ENCODE data around the gene PPM1H. TPM values are rescaled to one million over a fixed set of nuclear protein-coding genes. Genes with fewer than 3 reads are reported as not detected.

The PPM1H gene
- total and polyA plus RNA-seq, 2 of the 8 experiments (the other 6 are each of a cell fraction or from before 2014, with no cell fraction given) = 16.4 to 36.1 TPM

GRCh38 chr12:62629413-62629812 lies 305.5 kb downstream of the PPM1H start:
- Histone ChIP-seq H3K23me2 (ENCODE audit: low read depth, low read length) (peaks cover 7% of the 10 kb centered on the region; the same call in 1 of the 2 replicates), H3K36me3 (ENCODE audit: control insufficient read depth in 2 of 4, insufficient read depth in 4 of 4, low read length in 3 of 4) (no peaks in the 10 kb centered on the region), H3K18ac (ENCODE audit: extremely low read depth, low read length) (no peak overlapping the region), H4K91ac (replicated peaks; ENCODE audit: insufficient read length, low read length) (no peak overlapping the region), H2BK5ac (ENCODE audit: low read depth, low read length) (no peak overlapping the region; the same call in 1 of the 2 replicates), H2AFZ (ENCODE audit: low read length) (no peak overlapping the region), H3K23ac (ENCODE audit: insufficient read length) (no peak overlapping the region), H4K20me1 (replicated peaks in 1 of 2; ENCODE audit: control insufficient read depth in 1 of 2, insufficient read depth in 2 of 2, low read length in 2 of 2) (no peaks in the 10 kb centered on the region), H3K4me3 (ENCODE audit: extremely low read depth in 1 of 4, insufficient read depth in 2 of 4, low read depth in 3 of 4, low read length in 4 of 4) (peak overlapping the region in 1 of 4 experiments; percentile 25; a peak in 1 of 8 replicates), H4K5ac (ENCODE audit: insufficient read length, low read depth, low read length) (no peak overlapping the region), H2BK20ac (ENCODE audit: low read length) (no peak overlapping the region), H3K14ac (ENCODE audit: insufficient read length) (no peak overlapping the region), H2BK12ac (ENCODE audit: low read depth, low read length) (no peak overlapping the region), H3K4ac (replicated peaks; ENCODE audit: insufficient read length, low read depth, low read length) (no peak overlapping the region), H3K9ac (replicated peaks in 1 of 4; ENCODE audit: extremely low read depth in 1 of 4, low read depth in 3 of 4, low read length in 3 of 4) (no peak overlapping the region), H3K4me2 (ENCODE audit: insufficient read depth in 1 of 2, low read depth in 2 of 2, low read length in 2 of 2) (peak overlapping the region; percentile 41 to 58; a peak in 3 of 4 replicates), H3K79me1 (ENCODE audit: low read depth, low read length) (no peaks in the 10 kb centered on the region), H2AK5ac (ENCODE audit: low read depth, low read length) (no peak overlapping the region), H3K9me3 (ENCODE audit: insufficient read depth in 2 of 2, low read depth in 1 of 2, low read length in 1 of 2) (no peaks in the 10 kb centered on the region), H3K27me3 (replicated peaks in 1 of 4; ENCODE audit: control insufficient read depth in 3 of 4, extremely low read depth in 1 of 4, insufficient read depth in 3 of 4, low read length in 3 of 4) (peaks cover 2 to 39% (median 31%) of the 10 kb centered on the region in 4 experiments), H3K56ac (replicated peaks; ENCODE audit: insufficient read length, low read depth, low read length) (no peak overlapping the region), H3K4me1 (replicated peaks in 1 of 4; ENCODE audit: control insufficient read depth in 3 of 4, insufficient read depth in 4 of 4, low read length in 3 of 4) (peaks cover 15 to 25% (median 19%) of the 10 kb centered on the region in 4 experiments), H2BK120ac (replicated peaks; ENCODE audit: low read depth, low read length) (no peak overlapping the region), H3K27ac (ENCODE audit: low read depth, low read length) (no peak overlapping the region), H2BK15ac (ENCODE audit: low read length) (no peak overlapping the region), H3K79me2 (ENCODE audit: control insufficient read depth in 1 of 2, insufficient read depth in 2 of 2, low read length in 2 of 2) (no peaks in the 10 kb centered on the region), H4K8ac (ENCODE audit: extremely low read depth, insufficient read depth, low read length) (no peak overlapping the region)
- FAIRE-seq (no peak), DNase-seq (ENCODE audit: low read depth in 1 of 2, low spot score in 2 of 2) (no peak)
- 5% methylated on average over 4 of the region's 4 CpGs; no CpG with 5 or more reads in 1 of the 2 experiments for WGBS, 2 experiments (ENCODE audit: extremely low coverage in 1 of 2, insufficient coverage in 1 of 2, insufficient read length in 1 of 2, insufficient replicate concordance in 2 of 2, low coverage in 1 of 2, low lambda C conversion rate in 2 of 2, missing lambda C conversion rate in 1 of 2)
- ChIA-PET POLR2A (ENCODE audit: partially characterized antibody) (interaction anchor here (1.0 to 1.3 kb wide), 2 partner anchors 11 to 24 kb away, joined by 3 to 4 read pairs; no protein-coding TSS in a partner anchor), CTCF (ENCODE audit: partially characterized antibody) (interaction anchor here (0.6 to 1.7 kb wide), 4 partner anchors 14 to 169 kb away, joined by 3 to 5 read pairs (median 3); no protein-coding TSS in a partner anchor)
